HEK293 (cell line): ENCODE measurements around the gene SYDE2.

Experiments
- CTCF ChIA-PET: fragments of 350-600 bp; formaldehyde crosslinking; extraction: SDS; loops from one replicate; lab custom pipeline; 2021; ENCODE audit warnings: antibody characterized with exemption; lab: Yijun Ruan, JAX
- POLR2A ChIA-PET: fragments of 300-600 bp; formaldehyde crosslinking; extraction: SDS; loops from one replicate; lab custom pipeline; 2020; ENCODE audit warnings: antibody characterized with exemption, inconsistent platforms; lab: Yijun Ruan, JAX
- H3K27ac ChIP-seq: fragments of 200-500 bp; sonication (Bioruptor generic); 2 replicates; pipeline ENCODE4 v1.5.1; 2014; ENCODE audit warnings: low read depth, low read length, control low read depth, inconsistent platforms; ENCODE audit errors: extremely low read depth
- H3K36me3 ChIP-seq, 2 experiments: fragments of 200-500 bp in 1 of 2; sonication (Bioruptor generic) in 1 of 2; 1 replicate in 1 of 2; 2 replicates in 1 of 2; pipeline ENCODE4 v1.5.1; 2014 to 2017; ENCODE audit warnings: inconsistent platforms in 2 of 2, low read length in 2 of 2; ENCODE audit not compliant: control insufficient read depth in 2 of 2, insufficient read depth in 1 of 2
- H3K4me1 ChIP-seq: fragments of 200-500 bp; sonication (Bioruptor generic); 2 replicates; pipeline ENCODE4 v1.5.1; 2014; ENCODE audit warnings: mild to moderate bottlenecking, low read length, inconsistent platforms; ENCODE audit not compliant: control insufficient read depth, insufficient read depth
- H3K4me3 ChIP-seq: 2 replicates; pipeline ENCODE4 v1.5.1; 2011; ENCODE audit warnings: low read depth, mild to moderate bottlenecking, control low read depth, low read length, moderate library complexity
- H3K9me3 ChIP-seq: fragments of 200-500 bp; sonication (Bioruptor generic); 2 replicates; pipeline ENCODE4 v1.5.1; 2014; ENCODE audit warnings: low read depth, low read length, inconsistent platforms; ENCODE audit not compliant: control insufficient read depth, insufficient read depth
- FEZF1 ChIP-seq: fragments of 450-650 bp; formaldehyde crosslinking; IDR thresholded peaks from 2 replicates; pipeline ENCODE4 v1.5.1; 2016; ENCODE audit warnings: missing biosample characterization, missing genetic modification characterization
- GLIS1 ChIP-seq: fragments of 450-650 bp; formaldehyde crosslinking; IDR thresholded peaks from 2 replicates; pipeline ENCODE4 v1.5.1; 2016; ENCODE audit warnings: missing biosample characterization, missing genetic modification characterization
- KLF7 ChIP-seq: fragments of 450-650 bp; formaldehyde crosslinking; IDR thresholded peaks from 2 replicates; pipeline ENCODE4 v1.5.1; 2016; ENCODE audit warnings: missing biosample characterization, missing genetic modification characterization, borderline replicate concordance
- MYNN ChIP-seq: fragments of 450-650 bp; formaldehyde crosslinking; IDR thresholded peaks from 2 replicates; pipeline ENCODE4 v1.5.1; 2016; ENCODE audit warnings: missing biosample characterization, missing genetic modification characterization, borderline replicate concordance
- MZF1 ChIP-seq: fragments of 450-650 bp; formaldehyde crosslinking; IDR thresholded peaks from 2 replicates; pipeline ENCODE4 v1.5.1; 2017; ENCODE audit warnings: missing biosample characterization, missing genetic modification characterization, borderline replicate concordance
- PATZ1 ChIP-seq: fragments of 450-650 bp; formaldehyde crosslinking; IDR thresholded peaks from 2 replicates; pipeline ENCODE4 v1.5.1; 2016; ENCODE audit warnings: missing biosample characterization, missing genetic modification characterization
- SP7 ChIP-seq: fragments of 450-650 bp; formaldehyde crosslinking; IDR thresholded peaks from 2 replicates; pipeline ENCODE4 v1.5.1; 2016; ENCODE audit warnings: missing biosample characterization, missing genetic modification characterization
- WT1 ChIP-seq: fragments of 450-650 bp; formaldehyde crosslinking; IDR thresholded peaks from 2 replicates; pipeline ENCODE4 v1.5.1; 2016; ENCODE audit warnings: missing biosample characterization, missing genetic modification characterization
- ZBTB1 ChIP-seq: fragments of 450-650 bp; formaldehyde crosslinking; IDR thresholded peaks from 2 replicates; pipeline ENCODE4 v1.5.1; 2016; ENCODE audit warnings: missing biosample characterization, missing genetic modification characterization
- ZFP37 ChIP-seq: fragments of 450-650 bp; formaldehyde crosslinking; IDR thresholded peaks from 2 replicates; pipeline ENCODE4 v1.5.1; 2016; ENCODE audit warnings: missing biosample characterization, missing genetic modification characterization
- ZNF19 ChIP-seq: fragments of 450-650 bp; formaldehyde crosslinking; IDR thresholded peaks from 2 replicates; pipeline ENCODE4; 2016; ENCODE audit warnings: missing biosample characterization, missing genetic modification characterization, low read depth
- ZNF211 ChIP-seq: fragments of 450-650 bp; formaldehyde crosslinking; IDR thresholded peaks from 2 replicates; pipeline ENCODE4 v1.5.1; 2016; ENCODE audit warnings: low read depth, missing biosample characterization, missing genetic modification characterization
- ZNF223 ChIP-seq: fragments of 450-650 bp; formaldehyde crosslinking; IDR thresholded peaks from 2 replicates; pipeline ENCODE4 v1.5.1; 2016; ENCODE audit warnings: missing biosample characterization, missing genetic modification characterization
- ZNF26 ChIP-seq: fragments of 450-650 bp; formaldehyde crosslinking; IDR thresholded peaks from 2 replicates; pipeline ENCODE4 v1.5.1; 2016; ENCODE audit warnings: missing biosample characterization, missing genetic modification characterization
- ZNF280D ChIP-seq: fragments of 450-650 bp; formaldehyde crosslinking; IDR thresholded peaks from 2 replicates; pipeline ENCODE4 v1.5.1; 2016; ENCODE audit warnings: missing biosample characterization, missing genetic modification characterization
- ZNF335 ChIP-seq: fragments of 450-650 bp; formaldehyde crosslinking; conservative IDR thresholded peaks from 2 replicates; pipeline ENCODE4 v1.5.1; 2016; ENCODE audit warnings: missing biosample characterization, missing genetic modification characterization
- ZNF501 ChIP-seq: fragments of 450-650 bp; formaldehyde crosslinking; IDR thresholded peaks from 2 replicates; pipeline ENCODE4 v1.5.1; 2016; ENCODE audit warnings: missing biosample characterization, missing genetic modification characterization
- ZNF561 ChIP-seq: fragments of 450-650 bp; IDR thresholded peaks from 2 replicates; pipeline ENCODE4 v1.5.1; 2018; ENCODE audit warnings: missing biosample characterization, missing genetic modification characterization, borderline replicate concordance
- ZNF621 ChIP-seq: fragments of 450-650 bp; formaldehyde crosslinking; IDR thresholded peaks from 2 replicates; pipeline ENCODE4 v1.5.1; 2017; ENCODE audit warnings: missing biosample characterization, missing genetic modification characterization
- ZNF670 ChIP-seq: fragments of 450-650 bp; formaldehyde crosslinking; IDR thresholded peaks from 2 replicates; pipeline ENCODE4 v1.5.1; 2016; ENCODE audit warnings: missing biosample characterization, missing genetic modification characterization, low read depth
- ZNF704 ChIP-seq: fragments of 450-650 bp; formaldehyde crosslinking; IDR thresholded peaks from 2 replicates; pipeline ENCODE4 v1.5.1; 2016; ENCODE audit warnings: missing biosample characterization, missing genetic modification characterization
- ZNF792 ChIP-seq: fragments of 450-650 bp; formaldehyde crosslinking; IDR thresholded peaks from 2 replicates; pipeline ENCODE4 v1.5.1; 2016; ENCODE audit warnings: missing biosample characterization, missing genetic modification characterization
- ZSCAN5A ChIP-seq: fragments of 450-650 bp; formaldehyde crosslinking; IDR thresholded peaks from 2 replicates; pipeline ENCODE4 v1.5.1; 2016; ENCODE audit warnings: missing biosample characterization, missing genetic modification characterization
- TF ChIP-seq, protein P1 (sequence below): fragments of 450-650 bp; formaldehyde crosslinking; IDR thresholded peaks from 2 replicates; pipeline ENCODE4 v1.5.1; 2016; ENCODE audit warnings: missing biosample characterization, missing genetic modification characterization
- TF ChIP-seq, protein P2 (sequence below): fragments of 450-650 bp; formaldehyde crosslinking; IDR thresholded peaks from 2 replicates; pipeline ENCODE4 v1.5.1; 2016; ENCODE audit warnings: missing biosample characterization, missing genetic modification characterization

SYDE2 gene

GRCh38 chr1:85229574-85230097 is 28.8 kb upstream of the SYDE2 start:
- Histone ChIP-seq H3K4me1 (peaks cover 8% of the 10 kb centered on the region), H3K9me3 (no peaks in the 10 kb centered on the region), H3K36me3 (no peaks in the 10 kb centered on the region), H3K4me3 (no peak overlapping the region), H3K27ac (no peak overlapping the region)
- ChIA-PET CTCF (interaction anchor here (0.7 to 4.6 kb wide), 6 partner anchors 14 to 285 kb away, joined by 3 to 18 read pairs (median 6); no protein-coding TSS in a partner anchor), POLR2A (no interaction called here)
- TF ChIP-seq MZF1 (tag by site-specific recombination) (peak; percentile 51; the same call in 1 of the 2 replicates), SP7 (tag by site-specific recombination) (0 out of 2 replicates have a peak, but pooled peaks have one; percentile 11), ZNF223 (tag by site-specific recombination) (no peak), ZNF561 (tag by site-specific recombination) (no peak), MYNN (tag by site-specific recombination) (no peak), ZBTB1 (tag by site-specific recombination) (no peak), ZNF211 (tag by site-specific recombination) (no peak), ZFP37 (tag by site-specific recombination) (no peak), WT1 (tag by site-specific recombination) (peak; percentile 65; the same call in 1 of the 2 replicates), ZNF335 (tag by site-specific recombination) (peak; percentile 56), ZNF792 (tag by site-specific recombination) (no peak), ZNF280D (tag by site-specific recombination) (no peak), ZNF26 (no peak), ZNF621 (tag by site-specific recombination) (no peak), GLIS1 (peak; percentile 54; the same call in 1 of the 2 replicates), PATZ1 (tag by site-specific recombination) (no peak), FEZF1 (tag by site-specific recombination) (no peak), ZSCAN5A (no peak), ZNF704 (no peak), ZNF501 (tag by site-specific recombination) (0 out of 2 replicates have a peak, but pooled peaks have one; percentile 20), ZNF670 (tag by site-specific recombination) (no peak), ZNF19 (tag by site-specific recombination) (no peak), KLF7 (tag by site-specific recombination) (no peak)
- TF ChIP-seq, protein P1, sequence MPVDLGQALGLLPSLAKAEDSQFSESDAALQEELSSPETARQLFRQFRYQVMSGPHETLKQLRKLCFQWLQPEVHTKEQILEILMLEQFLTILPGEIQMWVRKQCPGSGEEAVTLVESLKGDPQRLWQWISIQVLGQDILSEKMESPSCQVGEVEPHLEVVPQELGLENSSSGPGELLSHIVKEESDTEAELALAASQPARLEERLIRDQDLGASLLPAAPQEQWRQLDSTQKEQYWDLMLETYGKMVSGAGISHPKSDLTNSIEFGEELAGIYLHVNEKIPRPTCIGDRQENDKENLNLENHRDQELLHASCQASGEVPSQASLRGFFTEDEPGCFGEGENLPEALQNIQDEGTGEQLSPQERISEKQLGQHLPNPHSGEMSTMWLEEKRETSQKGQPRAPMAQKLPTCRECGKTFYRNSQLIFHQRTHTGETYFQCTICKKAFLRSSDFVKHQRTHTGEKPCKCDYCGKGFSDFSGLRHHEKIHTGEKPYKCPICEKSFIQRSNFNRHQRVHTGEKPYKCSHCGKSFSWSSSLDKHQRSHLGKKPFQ (tag by site-specific recombination) = peak; percentile 94
- TF ChIP-seq, protein P2, sequence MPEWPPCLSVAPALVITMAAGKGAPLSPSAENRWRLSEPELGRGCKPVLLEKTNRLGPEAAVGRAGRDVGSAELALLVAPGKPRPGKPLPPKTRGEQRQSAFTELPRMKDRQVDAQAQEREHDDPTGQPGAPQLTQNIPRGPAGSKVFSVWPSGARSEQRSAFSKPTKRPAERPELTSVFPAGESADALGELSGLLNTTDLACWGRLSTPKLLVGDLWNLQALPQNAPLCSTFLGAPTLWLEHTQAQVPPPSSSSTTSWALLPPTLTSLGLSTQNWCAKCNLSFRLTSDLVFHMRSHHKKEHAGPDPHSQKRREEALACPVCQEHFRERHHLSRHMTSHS (tag by site-specific recombination) = no peak
